ENCODE measurements around the gene ZNF491. TPM values are rescaled to one million over a fixed set of nuclear protein-coding genes. Genes with fewer than 3 reads are reported as not detected.

ZNF491 gene
- total RNA-seq, 2 experiments from 2014 or later: 0.80 to 0.89 TPM

- POLR2A ChIA-PET: no interaction called here
These were observed 55.0 kb downstream of the ZNF491 start for GRCh38 chr19:11853358-11853757.

GRCh38 chr19:11856596-11857250, 58.4 kb downstream of the ZNF491 start:
- ChIA-PET CTCF (no interaction called here), POLR2A (no interaction called here)

More at GRCh38 chr19:11853358-11853757, 55.0 kb downstream of the ZNF491 start:
- CTCF ChIA-PET: no interaction called here

Other genes starting within 250 kb of the ZNF491 start
- gene ELOF1, start 239.3 kb upstream of the ZNF491 start, total RNA-seq: 10 to 100 TPM; 64.2 to 68.5 TPM
- 1 to 10 TPM; 2.5 to 3.1 TPM for gene ACP5, start 220.9 kb upstream of the ZNF491 start, total RNA-seq
- gene ZNF627, start 201.0 kb upstream of the ZNF491 start, total RNA-seq: 1 to 10 TPM; 5.3 to 5.4 TPM
- 1 to 10 TPM; 4.1 to 4.7 TPM for gene ZNF823, start 59.6 kb upstream of the ZNF491 start, total RNA-seq
- gene ZNF441, start 31.5 kb upstream of the ZNF491 start, total RNA-seq: 1 to 10 TPM; 4.7 to 5.4 TPM
- gene ZNF440, start 15.8 kb downstream of the ZNF491 start, total RNA-seq: 1 to 10 TPM; 7.0 to 7.4 TPM
- gene ZNF439, start 50.2 kb downstream of the ZNF491 start, total RNA-seq: 1 to 10 TPM; 6.0 to 6.8 TPM
- 1 to 10 TPM; 1.8 to 3.0 TPM for gene ZNF69, start 89.3 kb downstream of the ZNF491 start, total RNA-seq
- 10 to 100 TPM in 1 of 2 experiments, 1 to 10 TPM in 1; 9.1 to 10.7 TPM for gene ZNF700, start 126.6 kb downstream of the ZNF491 start, total RNA-seq
- gene ZNF763, start 166.5 kb downstream of the ZNF491 start, total RNA-seq: 1 to 10 TPM in 1 of 2 experiments, under 1 TPM in 1; 0.80 to 1.0 TPM
- gene ZNF433, start 237.2 kb downstream of the ZNF491 start, total RNA-seq: under 1 TPM; 0.65 to 0.74 TPM